SK-N-SH treated with all-trans-retinoic acid at 6 μM for 48 hours (cell line): ENCODE measurements around the gene ZDHHC11.
"Not testable (repeated sequence)": the region's sequence is repeated elsewhere in the genome, so short reads cannot be mapped to it uniquely, and the experiment has no call there.

Source experiments
- ATAC-seq: fragments of 200-7000 bp; cut with Tn5 transposase; 3 replicates; pipeline ENCODE4 v1.9.1; 2020; ENCODE audit warnings: mild to moderate bottlenecking, moderate library complexity
- ARNTL ChIP-seq: fragments of 450-650 bp; formaldehyde crosslinking; IDR thresholded peaks from 2 replicates; pipeline ENCODE4 v1.5.0; 2020; ENCODE audit warnings: low read depth, mild to moderate bottlenecking, moderate library complexity, borderline replicate concordance
- CREB5 ChIP-seq: fragments of 250-450 bp; sonication (Bioruptor Pico); IDR thresholded peaks from 2 replicates; pipeline ENCODE4 v1.5.1; 2020; ENCODE audit warnings: low read depth, mild to moderate bottlenecking, moderate library complexity
- CSDC2 ChIP-seq: fragments of 250-450 bp; sonication (Bioruptor Pico); IDR thresholded peaks from 2 replicates; pipeline ENCODE4 v1.5.0; 2020; ENCODE audit warnings: mild to moderate bottlenecking, moderate library complexity
- ESRRG ChIP-seq: fragments of 250-450 bp; sonication (Bioruptor Pico); IDR thresholded peaks from 2 replicates; pipeline ENCODE4 v1.6.1; 2021; ENCODE audit warnings: mild to moderate bottlenecking
- ISL1 ChIP-seq: fragments of 250-450 bp; sonication (Bioruptor Pico); IDR thresholded peaks from 2 replicates; pipeline ENCODE4 v2.1.2; 2022; ENCODE audit warnings: mild to moderate bottlenecking, moderate library complexity
- POU6F1 ChIP-seq: fragments of 250-450 bp; sonication (Bioruptor Pico); IDR thresholded peaks from 2 replicates; pipeline ENCODE4 v1.8.0; 2021; ENCODE audit warnings: low read depth, mild to moderate bottlenecking, moderate library complexity, borderline replicate concordance
- PPARA ChIP-seq: fragments of 250-450 bp; sonication (Bioruptor Pico); IDR thresholded peaks from 2 replicates; pipeline ENCODE4 v1.5.0; 2020; ENCODE audit warnings: mild to moderate bottlenecking, borderline replicate concordance
- SNAI2 ChIP-seq: fragments of 250-450 bp; sonication (Bioruptor Pico); IDR thresholded peaks from 2 replicates; pipeline ENCODE4 v1.5.0; 2020; ENCODE audit warnings: mild to moderate bottlenecking, moderate library complexity
- TCF4 ChIP-seq: fragments of 250-450 bp; sonication (Bioruptor Pico); IDR thresholded peaks from 2 replicates; pipeline ENCODE4 v1.8.0; 2021; ENCODE audit warnings: mild to moderate bottlenecking, moderate library complexity, borderline replicate concordance
- TSHZ2 ChIP-seq: fragments of 250-450 bp; sonication (Bioruptor Pico); IDR thresholded peaks from 2 replicates; pipeline ENCODE4 v1.5.0; 2020; ENCODE audit warnings: mild to moderate bottlenecking, moderate library complexity

Gene ZDHHC11

GRCh38 chr5:843371-843770 is 7.4 kb downstream of the ZDHHC11 start:
- ATAC-seq = not testable (repeated sequence)

GRCh38 chr5:842402-843221 is 8.2 kb downstream of the ZDHHC11 start:
- ATAC-seq = not testable (repeated sequence)

GRCh38 chr5:841531-842401 is 9.0 kb downstream of the ZDHHC11 start:
- not testable (repeated sequence) for ATAC-seq

GRCh38 chr5:840974-841435 is 9.8 kb downstream of the ZDHHC11 start:
- ATAC-seq = not testable (repeated sequence)

DNA sequence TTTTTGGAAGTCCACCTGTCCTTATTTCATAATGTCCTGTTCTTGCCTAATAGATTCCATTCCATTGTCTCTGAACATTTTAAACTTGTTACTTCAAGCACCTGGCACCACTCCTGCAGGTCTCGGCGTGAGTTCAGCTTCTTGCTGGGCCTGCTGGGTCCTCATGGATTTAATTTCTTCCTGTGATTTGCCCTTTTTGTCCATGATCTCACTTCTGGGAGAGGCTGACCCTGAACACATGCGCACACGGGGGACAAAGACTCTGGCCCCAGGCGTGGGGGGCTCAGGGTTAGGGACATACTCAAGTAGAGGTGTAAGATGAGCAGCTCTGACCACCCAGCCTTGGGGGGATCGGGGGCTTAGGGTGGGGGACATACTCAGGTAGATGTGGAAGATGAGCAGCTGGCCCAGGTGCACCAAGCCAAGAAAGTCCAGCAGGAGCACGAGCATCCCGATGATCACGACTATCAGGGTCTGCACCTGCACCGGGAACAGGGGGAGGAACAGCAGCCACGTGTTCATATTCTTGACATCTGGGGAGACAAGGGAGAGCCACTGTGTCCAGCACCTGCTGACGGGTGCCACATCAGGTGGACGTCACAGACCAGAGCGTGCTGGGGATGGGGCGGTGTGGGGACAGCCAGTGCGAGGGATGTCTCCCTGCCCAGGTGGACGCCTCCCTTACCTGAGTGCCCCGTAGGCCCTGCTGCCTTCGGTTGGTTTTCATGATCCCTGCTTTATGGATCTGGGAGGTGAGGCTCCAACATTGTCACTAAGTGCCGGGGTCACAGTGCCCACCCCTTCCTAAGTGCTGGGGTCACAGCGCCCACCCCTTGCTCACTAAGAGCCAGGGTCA is 10.4 kb downstream of the ZDHHC11 start:
- ATAC-seq = not testable (repeated sequence)

GRCh38 chr5:838431-838851 is 12.3 kb downstream of the ZDHHC11 start:
- peak; percentile 30; the same call in 2 of the 3 replicates for ATAC-seq

GRCh38 chr5:837621-838121 is 13.1 kb downstream of the ZDHHC11 start:
- not testable (repeated sequence) for ATAC-seq

GRCh38 chr5:835933-836612 is 14.7 kb downstream of the ZDHHC11 start:
- not testable (repeated sequence) for ATAC-seq

DNA sequence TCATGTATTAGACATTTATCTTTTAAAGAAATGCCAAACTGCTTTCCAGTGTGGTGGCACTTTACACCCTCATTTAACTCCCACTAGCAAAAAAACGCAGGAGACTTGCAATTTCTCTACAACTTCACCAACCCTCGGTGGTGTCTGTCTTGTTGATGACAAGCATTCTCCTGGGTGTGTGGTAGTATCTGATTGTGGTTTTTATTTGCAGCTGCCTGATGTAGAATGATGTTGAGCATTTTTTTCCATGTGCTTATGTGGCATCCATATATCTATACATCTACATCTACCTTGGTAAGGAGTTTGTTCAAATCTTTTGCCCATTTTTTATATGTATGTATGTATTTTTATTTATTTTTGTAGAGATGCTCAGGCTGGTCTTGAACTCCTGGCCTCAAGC is 16.8 kb downstream of the ZDHHC11 start:
- ATAC-seq = not testable (repeated sequence)

DNA sequence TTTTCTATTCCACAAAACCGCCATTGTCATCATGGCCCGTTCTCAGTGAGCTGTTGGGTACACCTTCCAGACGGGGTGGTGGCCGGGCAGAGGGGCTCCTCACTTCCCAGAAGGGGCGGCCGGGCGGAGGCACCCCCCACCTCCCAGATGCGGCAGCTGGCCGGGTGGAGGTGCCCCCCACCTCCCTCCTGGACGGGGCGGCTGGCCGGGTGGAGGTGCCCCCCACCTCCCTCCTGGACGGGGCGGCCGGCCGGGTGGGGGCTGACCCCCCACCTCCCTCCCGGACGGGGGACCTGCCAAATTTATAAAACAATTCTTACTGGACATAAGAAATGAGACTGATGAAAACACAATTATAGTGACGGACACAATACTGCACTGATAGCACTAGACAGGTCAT is 22.6 kb downstream of the ZDHHC11 start:
- ATAC-seq = not testable (repeated sequence)

GRCh38 chr5:825544-825943 is 25.2 kb downstream of the ZDHHC11 start:
- ATAC-seq = not testable (repeated sequence)

- no peak for ATAC-seq
Measured at GRCh38 chr5:821504-821903, 29.3 kb downstream of the ZDHHC11 start.

GRCh38 chr5:820245-820644 is 30.5 kb downstream of the ZDHHC11 start:
- no peak for ATAC-seq
- no peak for TF ChIP-seq ARNTL (CRISPR knock-in tag)
- no peak for TF ChIP-seq ESRRG (CRISPR knock-in tag)
- no peak for TF ChIP-seq POU6F1
- no peak for TF ChIP-seq PPARA (CRISPR knock-in tag)
- TF ChIP-seq TSHZ2 = no peak
- TF ChIP-seq SNAI2 (CRISPR knock-in tag) = no peak
- no peak for TF ChIP-seq CREB5 (CRISPR knock-in tag)
- TF ChIP-seq TCF4 = no peak

More at GRCh38 chr5:821504-821903, 29.3 kb downstream of the ZDHHC11 start:
- TF ChIP-seq TCF4 = no peak
- TF ChIP-seq CSDC2 (CRISPR knock-in tag) = no peak
- TF ChIP-seq ISL1 (CRISPR knock-in tag) = no peak
- no peak for TF ChIP-seq PPARA (CRISPR knock-in tag)
